GM19099 (cell line): Measurements from ENCODE around the gene RPS19.

Experiments used
- POLR2A ChIP-seq: IDR thresholded peaks from 3 replicates; pipeline ENCODE4 v1.6.1; 2011; ENCODE audit warnings: low read depth; ENCODE audit not compliant: insufficient read length; ENCODE audit errors: extremely low read depth

Gene RPS19

GRCh38 chr19:41883463-41883820 is 23.4 kb downstream of the RPS19 start:
- TF ChIP-seq POLR2A: no peak

- TF ChIP-seq POLR2A: peak; percentile 94
Measured at GRCh38 chr19:41883821-41884733, 24.0 kb downstream of the RPS19 start.

- peak; percentile 16 for TF ChIP-seq POLR2A
Measured at GRCh38 chr19:41886761-41887710, 27.0 kb downstream of the RPS19 start.

- no peak for TF ChIP-seq POLR2A
Measured at GRCh38 chr19:41887711-41888382, 27.8 kb downstream of the RPS19 start.

- TF ChIP-seq POLR2A: no peak
Measured at GRCh38 chr19:41888926-41889325, 28.9 kb downstream of the RPS19 start.

GRCh38 chr19:41889896-41890295 is 29.8 kb downstream of the RPS19 start:
- TF ChIP-seq POLR2A: no peak

GRCh38 chr19:41890936-41891335 is 30.9 kb downstream of the RPS19 start:
- TF ChIP-seq POLR2A: no peak

GRCh38 chr19:41892173-41892902 is 32.3 kb downstream of the RPS19 start:
- TF ChIP-seq POLR2A: no peak

- no peak for TF ChIP-seq POLR2A
Measured at GRCh38 chr19:41893899-41894298, 33.8 kb downstream of the RPS19 start.

- TF ChIP-seq POLR2A: no peak
Measured at GRCh38 chr19:41894350-41894749, 34.3 kb downstream of the RPS19 start.

GRCh38 chr19:41895745-41896580 is 35.9 kb downstream of the RPS19 start:
- no peak for TF ChIP-seq POLR2A

- no peak for TF ChIP-seq POLR2A
Measured at GRCh38 chr19:41896581-41896942, 36.5 kb downstream of the RPS19 start.

- no peak for TF ChIP-seq POLR2A
Measured at GRCh38 chr19:41897181-41897580, 37.1 kb downstream of the RPS19 start.

- no peak for TF ChIP-seq POLR2A
Measured at GRCh38 chr19:41897820-41898219, 37.8 kb downstream of the RPS19 start.
